ENCODE measurements around the gene SERPINB3.
"Not testable (repeated sequence)": the region's sequence is repeated elsewhere in the genome, so short reads cannot be mapped to it uniquely, and the experiment has no call there.

SERPINB3 gene

GRCh38 chr18:63661750-63662149, at the start of gene SERPINB3:
SERPINB3 (minus strand) TSS chr18:63661893; CDS start chr18:63661216, 677 bp downstream.
- DNase-seq (ENCODE audit: low read depth) = not testable (repeated sequence)

GRCh38 chr18:63708650-63709049, 47.0 kb upstream of the SERPINB3 start:
- DNase-seq (ENCODE audit: low read depth) = no peak

- DNase-seq (ENCODE audit: low read depth) = no peak
These were observed 46.1 kb upstream of the SERPINB3 start for GRCh38 chr18:63707816-63708215.

GRCh38 chr18:63705401-63705800, 43.7 kb upstream of the SERPINB3 start:
- no peak for DNase-seq (ENCODE audit: low read depth)

- DNase-seq (ENCODE audit: low read depth) = no peak
These were observed 41.0 kb upstream of the SERPINB3 start, which contains the start of gene SERPINB11 for GRCh38 chr18:63702660-63703059. SERPINB11 (plus strand) TSS chr18:63702960; CDS start chr18:63710194, 7,234 bp downstream.

- no peak for DNase-seq (ENCODE audit: low read depth)
These were observed 40.3 kb upstream of the SERPINB3 start for GRCh38 chr18:63701952-63702351.

- DNase-seq (ENCODE audit: low read depth) = no peak
These were observed 38.8 kb upstream of the SERPINB3 start for GRCh38 chr18:63700501-63700900.

- DNase-seq (ENCODE audit: low read depth) = no peak
These were observed 35.5 kb upstream of the SERPINB3 start for GRCh38 chr18:63697097-63697660.

- no peak for DNase-seq (ENCODE audit: low read depth)
These were observed 27.4 kb upstream of the SERPINB3 start for GRCh38 chr18:63689064-63689463.

- no peak for DNase-seq (ENCODE audit: low read depth)
These were observed 25.2 kb upstream of the SERPINB3 start for GRCh38 chr18:63686871-63687270.

GRCh38 chr18:63684718-63685117, 23.0 kb upstream of the SERPINB3 start:
- no peak for DNase-seq (ENCODE audit: low read depth)

- no peak for DNase-seq (ENCODE audit: low read depth)
These were observed 22.2 kb upstream of the SERPINB3 start for GRCh38 chr18:63683890-63684289.

- DNase-seq (ENCODE audit: low read depth) = peak; percentile 90
These were observed 21.5 kb upstream of the SERPINB3 start for GRCh38 chr18:63683152-63683551.

GRCh38 chr18:63681449-63682340, 20.0 kb upstream of the SERPINB3 start:
- DNase-seq (ENCODE audit: low read depth) = no peak

GRCh38 chr18:63679820-63680606, 18.3 kb upstream of the SERPINB3 start:
- DNase-seq (ENCODE audit: low read depth) = no peak

- no peak for DNase-seq (ENCODE audit: low read depth)
These were observed 16.0 kb upstream of the SERPINB3 start for GRCh38 chr18:63677500-63678225.

GRCh38 chr18:63676526-63677323, 15.0 kb upstream of the SERPINB3 start:
- no peak for DNase-seq (ENCODE audit: low read depth)

- no peak for DNase-seq (ENCODE audit: low read depth)
These were observed 2.9 kb upstream of the SERPINB3 start for GRCh38 chr18:63664571-63664970.

- not testable (repeated sequence) for DNase-seq (ENCODE audit: low read depth)
These were observed 2.8 kb downstream of the SERPINB3 start for GRCh38 chr18:63658920-63659319.

- not testable (repeated sequence) for DNase-seq (ENCODE audit: low read depth)
These were observed 11.4 kb downstream of the SERPINB3 start for GRCh38 chr18:63650271-63650670.

- no peak for DNase-seq (ENCODE audit: low read depth)
These were observed 13.5 kb downstream of the SERPINB3 start for GRCh38 chr18:63648241-63648640.
